Measurements from ENCODE around the gene CCDC28A. TPM values are rescaled to one million over a fixed set of nuclear protein-coding genes. Genes with fewer than 3 reads are reported as not detected.

Gene CCDC28A
- total RNA-seq, 3 donors from 2014 or later: 7.2 to 8.4 (median 8.2) TPM

DNA sequence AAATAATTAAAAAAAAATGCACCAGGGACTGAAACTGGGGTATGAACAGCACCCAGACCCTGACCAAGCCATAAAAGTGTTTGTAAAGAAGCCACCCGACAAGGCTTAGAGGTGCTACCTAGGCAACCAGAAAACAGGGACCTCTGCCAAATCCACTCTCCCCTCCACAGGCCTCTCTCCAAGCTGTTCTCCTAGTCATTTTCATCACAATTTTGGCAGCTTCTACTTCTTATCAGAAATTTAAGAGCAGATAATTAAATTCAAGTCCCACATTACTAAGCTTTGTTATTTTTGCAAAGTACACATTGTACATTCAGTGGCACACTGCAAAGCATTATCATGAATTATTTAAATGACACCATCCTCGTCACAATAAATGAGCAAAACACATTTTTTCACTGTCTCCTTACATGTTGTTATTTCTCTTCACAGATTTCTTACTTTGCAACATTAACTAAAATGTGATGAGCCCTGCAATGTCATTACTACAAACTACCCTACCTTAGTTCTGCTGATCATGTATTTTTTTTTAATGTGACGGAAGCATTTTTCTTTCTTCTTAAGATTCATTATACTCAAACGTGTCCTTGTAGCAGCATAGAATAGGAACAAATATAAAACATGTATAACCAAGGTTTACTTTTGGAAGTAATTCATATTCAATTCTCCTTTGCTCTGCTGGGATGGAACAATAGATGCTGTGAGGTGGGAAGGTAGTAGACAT lies 60.4 kb downstream of the CCDC28A start:
- Mint-ChIP-seq H3K9me3 (no peaks in the 10 kb centered on the region), H3K4me3 (no peak overlapping the region), H3K4me1 (ENCODE audit: low read depth) (no peaks in the 10 kb centered on the region), H3K27me3 (ENCODE audit: low read depth) (no peaks in the 10 kb centered on the region), H3K36me3 (ENCODE audit: insufficient read depth) (no peaks in the 10 kb centered on the region)
- ATAC-seq (no peak), DNase-seq (no peak)

DNA sequence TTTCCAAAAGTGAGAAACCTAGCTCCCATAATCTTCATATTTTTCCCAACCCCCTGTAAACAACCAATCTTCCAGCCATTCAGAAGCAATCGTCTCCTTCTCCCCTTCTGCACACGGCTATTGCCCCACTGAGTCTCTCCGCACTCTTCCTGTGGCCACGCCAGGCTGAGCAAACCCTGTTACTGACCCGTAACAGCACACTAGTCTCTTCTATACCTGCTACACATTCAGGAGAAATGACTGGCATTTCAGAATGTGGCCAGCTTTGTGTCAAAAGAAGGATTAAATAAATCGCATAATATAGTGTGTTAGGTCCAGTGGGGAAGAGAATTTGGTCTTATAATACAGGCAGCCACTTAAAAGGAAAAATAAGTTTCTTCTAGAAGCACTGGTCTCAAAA lies 63.7 kb downstream of the CCDC28A start:
- Mint-ChIP-seq H3K27me3 (ENCODE audit: low read depth) (no peaks in the 10 kb centered on the region), H3K36me3 (ENCODE audit: insufficient read depth) (no peaks in the 10 kb centered on the region), H3K4me3 (no peak overlapping the region), H3K9me3 (peaks cover 6% of the 10 kb centered on the region), H3K4me1 (ENCODE audit: low read depth) (no peaks in the 10 kb centered on the region)
- ATAC-seq (no peak), DNase-seq (no peak)

Other genes with a start within 250 kb of the CCDC28A start
- gene ECT2L, start 22.3 kb downstream of the CCDC28A start, total RNA-seq: not detected
- 10 to 100 TPM; 58.5 to 62.4 (median 58.6) TPM for gene REPS1, start 214.5 kb downstream of the CCDC28A start, total RNA-seq

Data from activated T-cell treated with anti-CD3 and anti-CD28 coated beads, Interleukin-2, amount 50 U/mL, for 4 hours (primary cell).